H9 (cell line): ENCODE measurements around the gene RPRD2. TPM values are rescaled to one million over a fixed set of nuclear protein-coding genes. Genes with fewer than 3 reads are reported as not detected.

Experiments
- DNase-seq: peaks from one replicate; pipeline ENCODE4 v3.0.0-alpha.2; 2017
- H2AFZ ChIP-seq: one replicate; pipeline ENCODE4 v1.6.1; 2013; ENCODE audit warnings: mild to moderate bottlenecking, low read length, control low read depth, moderate library complexity
- H2AK5ac ChIP-seq: 2 replicates; pipeline ENCODE4 v1.6.1; 2013; ENCODE audit warnings: low read length, control low read depth, mixed read lengths; ENCODE audit not compliant: insufficient read length
- H2BK120ac ChIP-seq: one replicate; pipeline ENCODE4 v1.6.1; 2013; ENCODE audit warnings: low read depth, mild to moderate bottlenecking, low read length, control low read depth, inconsistent platforms; ENCODE audit not compliant: poor library complexity, severe bottlenecking
- H2BK12ac ChIP-seq: 2 replicates; pipeline ENCODE4 v1.6.1; 2013; ENCODE audit warnings: low read length, control low read depth, mixed read lengths, low read depth; ENCODE audit not compliant: insufficient read length
- H2BK15ac ChIP-seq: 2 replicates; pipeline ENCODE4 v1.6.1; 2013; ENCODE audit warnings: low read depth, low read length, control low read depth
- H2BK20ac ChIP-seq: one replicate; pipeline ENCODE4 v1.6.1; 2013; ENCODE audit warnings: low read depth, mild to moderate bottlenecking, low read length, control low read depth, inconsistent platforms; ENCODE audit not compliant: poor library complexity, severe bottlenecking
- H2BK5ac ChIP-seq: 2 replicates; pipeline ENCODE4 v1.6.1; 2013; ENCODE audit warnings: low read length, control low read depth, mixed read lengths; ENCODE audit not compliant: insufficient read length
- H3K14ac ChIP-seq: 2 replicates; pipeline ENCODE4 v1.6.1; 2013; ENCODE audit warnings: low read length, control low read depth; ENCODE audit not compliant: insufficient read depth
- H3K18ac ChIP-seq: 2 replicates; pipeline ENCODE4 v1.6.1; 2013; ENCODE audit warnings: low read depth, mild to moderate bottlenecking, mixed read lengths, low read length, control low read depth; ENCODE audit not compliant: insufficient read length
- H3K23ac ChIP-seq: 2 replicates; pipeline ENCODE4 v1.6.1; 2013; ENCODE audit warnings: low read length, control low read depth, mixed read lengths, low read depth; ENCODE audit not compliant: insufficient read length
- H3K23me2 ChIP-seq: 2 replicates; pipeline ENCODE4 v1.6.1; 2013; ENCODE audit warnings: low read depth, mild to moderate bottlenecking, mixed read lengths, low read length, control low read depth; ENCODE audit not compliant: insufficient read length, poor library complexity, severe bottlenecking
- H3K27ac ChIP-seq: 2 replicates; pipeline ENCODE4 v1.5.1; 2013; ENCODE audit warnings: low read length, control low read depth, mixed read lengths, low read depth; ENCODE audit not compliant: insufficient read length
- H3K27me3 ChIP-seq: 2 replicates; pipeline ENCODE4 v1.6.1; 2013; ENCODE audit warnings: low read length, control low read depth, inconsistent platforms; ENCODE audit not compliant: insufficient read depth
- H3K4ac ChIP-seq: 2 replicates; pipeline ENCODE4 v1.6.1; 2013; ENCODE audit warnings: low read depth, mild to moderate bottlenecking, control low read depth, inconsistent platforms, low read length, moderate library complexity
- H3K4me1 ChIP-seq: 2 replicates; pipeline ENCODE4 v1.6.1; 2013; ENCODE audit warnings: low read length, control low read depth, inconsistent platforms; ENCODE audit not compliant: insufficient read depth
- H3K4me2 ChIP-seq: 2 replicates; pipeline ENCODE4 v1.6.1; 2013; ENCODE audit warnings: low read length, control low read depth, mixed read lengths; ENCODE audit not compliant: insufficient read length, insufficient read depth
- H3K56ac ChIP-seq: 2 replicates; pipeline ENCODE4 v1.6.1; 2013; ENCODE audit warnings: low read depth, mild to moderate bottlenecking, mixed read lengths, low read length, control low read depth; ENCODE audit not compliant: insufficient read length
- H3K79me1 ChIP-seq: 2 replicates; pipeline ENCODE4 v1.6.1; 2013; ENCODE audit warnings: low read depth, mild to moderate bottlenecking, moderate library complexity, low read length, control low read depth, inconsistent platforms; ENCODE audit not compliant: insufficient read depth, poor library complexity, severe bottlenecking
- H3K79me2 ChIP-seq: 2 replicates; pipeline ENCODE4 v1.6.1; 2013; ENCODE audit warnings: low read length, control low read depth, inconsistent platforms; ENCODE audit not compliant: insufficient read depth
- H3K9ac ChIP-seq: 2 replicates; pipeline ENCODE4 v1.6.1; 2013; ENCODE audit warnings: low read length, control low read depth, mixed read lengths; ENCODE audit not compliant: insufficient read length; ENCODE audit errors: extremely low read depth
- H3K9me3 ChIP-seq: one replicate; pipeline ENCODE4 v1.6.1; 2013; ENCODE audit warnings: low read depth, low read length, inconsistent platforms; ENCODE audit not compliant: control insufficient read depth
- H3T11ph ChIP-seq: one replicate; pipeline ENCODE4 v1.6.1; 2013; ENCODE audit warnings: mild to moderate bottlenecking, low read length, control low read depth, inconsistent platforms
- H4K20me1 ChIP-seq: one replicate; pipeline ENCODE4 v1.6.1; 2013; ENCODE audit not compliant: control insufficient read depth, insufficient read length, insufficient read depth
- H4K5ac ChIP-seq: 2 replicates; pipeline ENCODE4 v1.6.1; 2013; ENCODE audit warnings: low read depth, mild to moderate bottlenecking, mixed read lengths, low read length, control low read depth; ENCODE audit not compliant: insufficient read length
- H4K8ac ChIP-seq: replicated peaks from 2 replicates; pipeline ENCODE4 v1.6.1; 2013; ENCODE audit warnings: low read length, control low read depth, mixed read lengths, low read depth; ENCODE audit not compliant: insufficient read length
- H4K91ac ChIP-seq: 2 replicates; pipeline ENCODE4 v1.6.1; 2013; ENCODE audit warnings: low read depth, mild to moderate bottlenecking, moderate library complexity, mixed read lengths, low read length, control low read depth; ENCODE audit not compliant: insufficient read length
- H3K27ac Mint-ChIP-seq, 3 experiments: 2 replicates in 2 of 3; 3 replicates in 1 of 3; pipeline ENCODE4 v1.8.0; 2020 to 2021; ENCODE audit warnings: mixed read lengths in 3 of 3, mild to moderate bottlenecking in 1 of 3, moderate library complexity in 1 of 3
- H3K27me3 Mint-ChIP-seq: 2 replicates; pipeline ENCODE4 v1.8.0; 2021; ENCODE audit warnings: low read depth, mild to moderate bottlenecking, moderate library complexity, mixed read lengths
- H3K36me3 Mint-ChIP-seq, 3 experiments: 2 replicates in 2 of 3; 3 replicates in 1 of 3; pipeline ENCODE4 v1.8.0; 2020 to 2021; ENCODE audit warnings: low read depth in 3 of 3, mixed read lengths in 3 of 3; ENCODE audit not compliant: insufficient read depth in 1 of 3
- H3K4me1 Mint-ChIP-seq, 2 experiments: 2 replicates each; pipeline ENCODE4 v1.8.0; 2020; ENCODE audit warnings: mixed read lengths in 2 of 2
- H3K4me3 Mint-ChIP-seq, 2 experiments: 2 replicates in 1 of 2; 3 replicates in 1 of 2; pipeline ENCODE4 v1.8.0; 2020 to 2021; ENCODE audit warnings: mild to moderate bottlenecking in 2 of 2, mixed read lengths in 2 of 2, moderate library complexity in 1 of 2
- H3K9me3 Mint-ChIP-seq, 2 experiments: 2 replicates in 1 of 2; 3 replicates in 1 of 2; pipeline ENCODE4 v1.8.0; 2020; ENCODE audit warnings: mild to moderate bottlenecking in 2 of 2, mixed read lengths in 2 of 2, moderate library complexity in 1 of 2
- CTCF ChIP-seq: fragments of 200-600 bp; sonication (generic); conservative IDR thresholded peaks from 3 replicates; pipeline ENCODE4 v1.8.0; 2021; ENCODE audit warnings: antibody characterized with exemption, mild to moderate bottlenecking
- WGBS: extraction: QIAGEN DNeasy Blood & Tissue Kit; methylation state at CpG from one replicate; pipeline ENCODE4 v1.1.7; 2013; ENCODE audit warnings: missing lambda C conversion rate, low lambda C conversion rate, mixed read lengths; ENCODE audit not compliant: insufficient read length; ENCODE audit errors: extremely low coverage; 5-methylcytosine and 5-hydroxymethylcytosine counted together
- total RNA-seq: library from RNA; stranded (reverse); gene quantifications from 2 replicates; pipeline ENCODE4 v1.2.1, GENCODE V29; 2021

Gene RPRD2
- total RNA-seq, 1 experiment from 2014 or later = 39.0 TPM

DNA sequence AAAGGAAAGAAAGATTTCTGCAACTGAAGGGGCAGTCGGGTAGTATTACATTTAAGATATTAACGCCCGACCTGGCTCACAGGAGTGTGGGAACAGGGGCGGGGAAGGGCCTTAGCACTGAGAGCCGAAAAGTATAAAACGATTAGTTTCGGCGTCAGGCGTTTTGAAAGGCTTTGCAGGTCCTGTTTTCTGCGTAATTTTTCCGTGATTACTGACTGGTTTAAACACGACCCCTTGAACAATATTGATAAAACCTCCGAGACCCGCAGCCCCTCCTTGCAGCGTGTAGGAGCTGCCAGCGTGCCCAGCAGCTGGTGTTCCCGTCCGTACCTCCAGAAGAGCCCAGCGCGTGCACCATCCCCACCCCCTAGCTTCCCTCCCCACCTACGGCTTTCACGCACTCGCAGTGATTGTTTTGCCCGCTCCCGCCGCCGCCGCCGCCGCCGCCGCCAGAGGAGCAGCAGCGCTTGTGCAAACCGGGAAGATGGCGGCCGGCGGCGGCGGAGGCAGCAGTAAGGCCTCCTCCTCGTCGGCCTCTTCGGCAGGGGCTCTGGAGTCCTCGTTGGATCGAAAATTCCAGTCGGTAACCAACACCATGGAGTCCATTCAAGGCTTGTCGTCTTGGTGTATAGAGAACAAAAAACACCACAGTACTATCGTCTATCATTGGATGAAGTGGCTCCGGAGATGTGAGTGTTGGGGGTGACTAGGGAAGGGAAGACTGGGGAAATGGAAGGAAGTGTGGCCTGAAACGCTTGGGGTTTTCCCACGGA, 470 bp downstream of the RPRD2 start:
- Histone ChIP-seq H3K4me2 (peak overlapping the region; percentile 92), H3K14ac (peak overlapping the region; percentile 97), H4K8ac (peak overlapping the region; percentile 96), H3K23ac (no peak overlapping the region), H2BK12ac (no peak overlapping the region), H3K4me1 (no peaks in the 10 kb centered on the region), H4K91ac (no peak overlapping the region), H3T11ph (peak overlapping the region; percentile 20), H4K20me1 (no peaks in the 10 kb centered on the region), H2BK5ac (peak overlapping the region; percentile 85), H3K27ac (peak overlapping the region; percentile 96), H2BK20ac (no peak overlapping the region), H3K56ac (peak overlapping the region; percentile 84), H3K79me2 (peaks cover 35% of the 10 kb centered on the region; the same call in 1 of the 2 replicates), H2BK15ac (no peak overlapping the region), H3K9ac (peak overlapping the region; percentile 98), H2BK120ac (peak overlapping the region; percentile 78), H3K79me1 (no peaks in the 10 kb centered on the region), H4K5ac (peak overlapping the region; percentile 49), H3K23me2 (peaks cover 10% of the 10 kb centered on the region), H3K9me3 (no peaks in the 10 kb centered on the region), H2AK5ac (no peak overlapping the region), H3K4ac (no peak overlapping the region; the same call in 1 of the 2 replicates), H2AFZ (no peak overlapping the region), H3K18ac (peak overlapping the region; percentile 93), H3K27me3 (no peaks in the 10 kb centered on the region)
- Mint-ChIP-seq H3K36me3 (peaks cover 5 to 8% (median 5%) of the 10 kb centered on the region in 3 experiments; a peak in 5 of 7 replicates), H3K4me1 (peaks cover 21 to 23% of the 10 kb centered on the region in 2 experiments), H3K9me3 (no peaks in the 10 kb centered on the region; a peak in 2 of 5 replicates), H3K27ac (peak overlapping the region; percentile 96 to 100 (median 100)), H3K4me3 (peak overlapping the region; percentile 92 to 98), H3K27me3 (no peaks in the 10 kb centered on the region; the same call in none of the 2 replicates)
- DNase-seq = peak; percentile 64
- no CpG with 5 or more reads among the region's 50 CpGs for WGBS
- no peak for TF ChIP-seq CTCF
